HG03342 (cell line): ENCODE results near the gene EDARADD.

Source experiments
- ATAC-seq: cut with Tn5 transposase; IDR thresholded peaks from one replicate; pipeline ENCODE4 v1.9.1; 2021; ENCODE audit warnings: mild to moderate bottlenecking, moderate library complexity; ENCODE audit not compliant: unreplicated experiment

Gene EDARADD

GRCh38 chr1:236511735-236512418, 117.8 kb downstream of the EDARADD start:
- no peak for ATAC-seq

DNA sequence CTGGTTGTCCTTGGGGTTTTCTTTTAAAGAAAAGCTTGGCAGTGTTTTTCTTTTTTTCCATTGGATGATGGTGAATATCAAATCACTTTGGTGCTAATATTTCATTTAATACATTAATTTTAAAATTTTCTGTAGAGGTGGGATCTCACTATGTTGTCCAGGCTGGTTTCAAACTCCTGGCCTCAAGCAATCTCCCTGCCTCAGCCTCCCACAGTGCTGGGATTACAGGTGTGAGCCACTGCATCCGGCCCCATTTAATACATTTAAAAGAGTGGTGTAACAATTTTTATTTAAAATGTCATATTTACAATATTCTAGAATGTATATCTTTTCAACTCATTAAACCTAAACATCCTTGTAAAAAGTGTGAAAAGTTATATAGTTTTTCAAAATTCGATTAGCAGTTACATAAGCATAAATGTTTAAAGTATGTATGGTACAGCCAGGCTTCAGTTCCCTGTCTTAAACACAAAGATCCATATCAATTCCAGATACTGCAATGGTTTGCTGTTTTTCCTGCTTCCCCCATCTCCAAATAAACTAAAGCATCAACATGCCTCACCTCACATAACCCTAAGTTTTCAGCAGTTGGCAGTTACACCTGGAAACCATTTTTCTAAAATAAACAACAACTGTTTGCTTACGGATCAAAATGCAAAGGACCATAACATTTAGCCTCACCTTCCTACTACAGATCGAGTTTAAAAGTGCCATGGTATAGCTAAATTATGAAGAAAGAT, 120.8 kb downstream of the EDARADD start:
- ATAC-seq = no peak

DNA sequence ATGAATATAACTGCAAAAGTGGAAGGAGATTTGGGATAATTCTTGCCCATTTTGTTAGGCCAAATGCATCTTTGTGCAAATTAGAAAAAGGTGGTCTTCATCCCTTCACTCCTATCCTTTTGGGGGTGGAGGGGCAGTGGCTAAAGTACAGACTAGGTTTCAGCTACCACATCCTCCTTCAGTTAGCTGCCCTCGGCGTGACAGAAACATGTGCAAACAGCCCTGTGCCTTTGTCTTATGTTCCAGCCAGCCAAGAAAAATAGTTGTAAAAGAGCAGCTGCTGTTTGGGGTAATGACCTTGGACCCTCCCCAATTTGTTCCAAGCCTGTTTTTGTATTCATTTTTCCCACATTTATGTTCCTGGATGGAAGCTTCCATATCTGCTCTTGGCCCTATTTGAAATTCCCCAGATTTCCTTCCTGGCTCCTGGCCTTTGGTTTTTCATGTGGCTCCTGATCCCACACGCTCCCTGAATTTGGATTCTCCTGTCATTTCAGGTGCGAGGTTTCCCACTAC, 121.4 kb downstream of the EDARADD start:
- ATAC-seq = no peak

GRCh38 chr1:236516929-236517704, 123.0 kb downstream of the EDARADD start:
- ATAC-seq = no peak

- ATAC-seq = no peak
Observed at GRCh38 chr1:236518322-236518721, 124.2 kb downstream of the EDARADD start.

- ATAC-seq = no peak
Observed at GRCh38 chr1:236520445-236521005, 126.4 kb downstream of the EDARADD start.

GRCh38 chr1:236522937-236523703, 129.0 kb downstream of the EDARADD start:
- no peak for ATAC-seq

- peak; percentile 60 for ATAC-seq
Observed at GRCh38 chr1:236523704-236524141, 129.6 kb downstream of the EDARADD start, which contains the start of gene LGALS8. Gene LGALS8, plus strand, starts transcription at chr1:236523982. Its CDS starts 2,089 bp downstream, at chr1:236526071.

- peak; percentile 91 for ATAC-seq
Observed at GRCh38 chr1:236524142-236524894, 130.2 kb downstream of the EDARADD start.

GRCh38 chr1:236524895-236525184, 130.8 kb downstream of the EDARADD start:
- peak; percentile 24 for ATAC-seq

- no peak for ATAC-seq
Observed at GRCh38 chr1:236526079-236526478, 132.0 kb downstream of the EDARADD start.

- no peak for ATAC-seq
Observed at GRCh38 chr1:236530286-236530685, 136.2 kb downstream of the EDARADD start.

DNA sequence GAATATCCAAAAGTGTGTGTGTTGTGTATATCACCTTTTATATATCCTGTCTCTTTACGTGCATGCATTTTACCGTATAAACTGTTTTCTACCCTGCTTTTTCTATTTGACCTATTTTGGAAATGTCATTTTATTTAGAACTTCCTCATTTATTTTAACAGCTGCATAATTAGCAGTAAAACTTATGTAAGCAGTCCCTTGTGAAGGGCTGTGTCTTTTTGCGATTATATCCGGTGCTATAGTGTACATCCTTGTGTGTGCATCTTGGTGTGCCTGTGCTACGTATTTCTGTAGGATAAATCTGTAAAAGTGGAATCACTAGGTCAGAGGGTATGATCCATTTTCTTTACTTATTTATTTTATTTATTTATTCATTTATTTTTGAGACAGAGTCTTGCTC, 136.9 kb downstream of the EDARADD start:
- no peak for ATAC-seq

- ATAC-seq = no peak
Observed at GRCh38 chr1:236532850-236533249, 138.8 kb downstream of the EDARADD start.

DNA sequence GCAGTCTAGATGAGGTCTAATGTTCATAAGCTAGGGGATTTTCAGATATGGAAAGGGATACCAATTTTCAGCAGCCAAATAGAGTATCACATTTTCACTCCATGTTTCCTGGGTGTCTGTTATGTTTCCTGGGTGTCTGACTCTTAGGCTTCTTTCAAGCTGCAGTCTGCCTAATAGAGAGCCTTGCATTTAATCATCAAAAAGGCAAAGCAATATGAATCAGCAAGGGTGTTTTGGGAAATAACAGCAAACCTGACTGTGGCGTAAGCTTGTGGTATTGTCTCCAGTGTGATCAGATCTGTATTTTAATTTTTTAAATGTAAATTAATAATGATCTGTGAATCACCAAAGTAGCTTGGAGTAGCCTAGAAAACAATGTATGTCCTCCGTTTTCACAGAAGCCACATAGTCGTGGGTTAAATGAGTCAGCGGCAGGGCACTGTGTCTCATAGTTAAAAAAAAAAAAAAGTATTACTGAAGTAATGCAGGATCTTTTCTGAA, 140.1 kb downstream of the EDARADD start:
- no peak for ATAC-seq
